Retina (tissue), 1 donor: ENCODE measurements around the gene DOCK4.

Experiments
- DNase-seq: peaks from one replicate; pipeline ENCODE4 v3.0.0-alpha.2; 2016

The DOCK4 gene

DNA sequence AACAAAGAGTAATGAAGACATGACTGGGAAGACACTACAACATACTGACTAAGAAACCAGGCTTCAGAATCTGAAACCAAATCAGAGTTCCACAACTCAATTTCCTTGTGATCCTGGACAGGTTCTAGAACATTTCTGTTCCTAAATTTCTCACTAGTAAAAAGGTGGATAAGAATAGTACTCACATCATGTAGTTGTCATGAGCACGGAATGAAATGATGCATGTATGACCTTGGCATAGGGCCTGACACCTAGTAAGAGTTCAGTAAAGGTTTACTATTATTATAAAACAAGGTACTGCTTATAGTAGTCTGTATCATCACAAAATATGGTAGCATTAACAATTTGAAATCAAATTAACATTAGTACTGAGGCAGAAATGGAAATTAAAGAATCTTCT, 19.9 kb downstream of the DOCK4 start:
- DNase-seq, result no peak

GRCh38 chr7:112185005-112185834, 21.0 kb downstream of the DOCK4 start:
- DNase-seq, result no peak

DNA sequence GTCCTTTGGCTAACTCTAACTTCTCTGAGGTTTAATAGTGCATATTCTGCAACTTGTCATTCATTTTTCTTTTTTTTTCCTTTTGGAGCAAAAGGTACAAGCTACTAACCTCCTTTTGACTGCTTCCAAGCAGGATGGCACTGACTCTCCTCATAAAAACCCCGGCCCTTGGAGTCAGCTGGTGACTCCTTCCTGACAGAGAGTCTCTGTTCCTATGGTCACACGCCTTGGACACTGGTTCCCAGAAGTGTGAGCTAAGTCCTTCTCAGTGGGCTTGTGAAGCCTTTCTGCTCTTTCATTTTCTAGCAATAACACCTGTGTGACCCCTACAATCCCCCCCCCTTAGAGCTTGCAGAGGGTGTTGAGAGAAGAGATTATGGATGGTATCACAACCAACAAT, 21.7 kb downstream of the DOCK4 start:
- DNase-seq, result no peak

- DNase-seq, result no peak
These were observed 22.9 kb downstream of the DOCK4 start for GRCh38 chr7:112183266-112183665.

- peak; percentile 32 for DNase-seq
These were observed 23.4 kb downstream of the DOCK4 start for GRCh38 chr7:112182749-112183148.

GRCh38 chr7:112180223-112180622, 26.0 kb downstream of the DOCK4 start:
- DNase-seq, result no peak

DNA sequence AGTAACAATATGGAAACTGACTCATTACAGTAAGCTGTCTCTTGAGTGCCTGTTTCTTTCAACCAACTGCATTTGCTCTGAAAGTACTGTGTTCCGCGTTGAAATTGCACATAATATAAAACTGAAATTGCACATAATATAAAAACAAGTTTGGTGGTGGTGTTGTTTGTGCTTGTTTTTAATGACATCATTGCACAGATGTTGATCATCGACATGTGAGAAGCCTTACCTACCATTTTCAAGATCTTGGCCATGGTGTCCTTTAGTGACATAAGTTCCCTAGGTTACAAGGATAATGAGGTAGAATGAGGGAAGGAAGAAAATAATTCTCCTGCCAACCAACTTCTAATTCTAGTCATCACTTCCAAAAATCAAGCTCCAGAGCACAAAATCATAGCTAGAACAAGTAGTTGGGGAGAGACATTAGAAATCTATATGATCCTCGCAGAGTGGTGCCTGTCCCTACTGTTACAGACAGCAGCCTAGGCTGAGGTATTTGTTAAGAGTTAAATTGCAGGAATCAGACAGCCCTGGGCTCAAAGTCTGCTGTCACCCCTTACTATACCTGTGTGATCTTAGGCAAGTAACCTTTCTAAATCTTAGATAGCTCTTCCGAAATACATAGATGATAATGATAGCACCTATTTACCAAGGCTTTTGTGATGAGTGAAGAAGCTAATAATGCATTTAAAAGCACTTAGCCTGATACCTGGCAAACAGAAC, 29.3 kb downstream of the DOCK4 start:
- no peak for DNase-seq

- no peak for DNase-seq
These were observed 30.0 kb downstream of the DOCK4 start for GRCh38 chr7:112176241-112176640.

- DNase-seq, result no peak
These were observed 32.0 kb downstream of the DOCK4 start for GRCh38 chr7:112174192-112174591.

DNA sequence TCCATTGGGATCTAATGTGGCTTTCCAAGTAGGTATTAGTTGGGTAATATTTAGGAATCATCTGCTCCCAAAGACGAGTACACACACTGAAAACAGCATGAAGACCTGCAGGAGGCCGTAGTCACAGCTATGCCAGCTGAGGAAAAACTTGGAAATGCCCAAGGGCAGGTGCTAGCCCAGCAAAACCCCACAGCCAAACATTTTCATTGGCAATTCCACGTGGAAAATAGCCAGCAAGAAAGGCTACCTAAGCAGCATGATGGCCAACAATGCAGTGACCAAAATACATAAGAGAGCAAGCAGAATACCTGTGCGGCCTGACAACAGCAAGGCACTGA, 32.7 kb downstream of the DOCK4 start:
- DNase-seq, result no peak

GRCh38 chr7:112172870-112173567, 33.2 kb downstream of the DOCK4 start:
- DNase-seq, result peak; percentile 42

- no peak for DNase-seq
These were observed 34.5 kb downstream of the DOCK4 start for GRCh38 chr7:112171673-112172072.

- no peak for DNase-seq
These were observed 37.3 kb downstream of the DOCK4 start for GRCh38 chr7:112168915-112169314.

- DNase-seq, result no peak
These were observed 39.1 kb downstream of the DOCK4 start for GRCh38 chr7:112167147-112167546.

- no peak for DNase-seq
These were observed 43.3 kb downstream of the DOCK4 start for GRCh38 chr7:112162784-112163506.

- DNase-seq, result peak; percentile 69
These were observed 43.9 kb downstream of the DOCK4 start for GRCh38 chr7:112162142-112162766.

- no peak for DNase-seq
These were observed 44.7 kb downstream of the DOCK4 start for GRCh38 chr7:112161253-112162141.

DNA sequence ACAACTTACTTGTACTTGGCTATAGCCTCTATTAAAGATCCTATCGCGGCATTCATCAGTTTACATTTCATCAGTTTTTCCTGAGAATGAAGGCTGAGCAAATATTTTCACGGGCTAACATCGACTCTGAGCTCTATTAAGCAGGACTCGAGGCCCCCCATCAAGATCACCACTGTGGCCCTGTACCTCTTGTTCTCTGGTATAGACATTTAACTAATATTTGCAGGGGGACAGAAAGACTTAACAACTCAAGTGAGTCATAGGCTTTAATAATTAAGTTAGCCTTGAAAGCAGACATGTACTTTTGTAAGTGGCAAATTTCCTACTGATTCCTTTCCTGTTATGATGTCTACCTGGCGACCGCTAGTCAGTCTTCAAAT, 45.4 kb downstream of the DOCK4 start:
- no peak for DNase-seq

DNA sequence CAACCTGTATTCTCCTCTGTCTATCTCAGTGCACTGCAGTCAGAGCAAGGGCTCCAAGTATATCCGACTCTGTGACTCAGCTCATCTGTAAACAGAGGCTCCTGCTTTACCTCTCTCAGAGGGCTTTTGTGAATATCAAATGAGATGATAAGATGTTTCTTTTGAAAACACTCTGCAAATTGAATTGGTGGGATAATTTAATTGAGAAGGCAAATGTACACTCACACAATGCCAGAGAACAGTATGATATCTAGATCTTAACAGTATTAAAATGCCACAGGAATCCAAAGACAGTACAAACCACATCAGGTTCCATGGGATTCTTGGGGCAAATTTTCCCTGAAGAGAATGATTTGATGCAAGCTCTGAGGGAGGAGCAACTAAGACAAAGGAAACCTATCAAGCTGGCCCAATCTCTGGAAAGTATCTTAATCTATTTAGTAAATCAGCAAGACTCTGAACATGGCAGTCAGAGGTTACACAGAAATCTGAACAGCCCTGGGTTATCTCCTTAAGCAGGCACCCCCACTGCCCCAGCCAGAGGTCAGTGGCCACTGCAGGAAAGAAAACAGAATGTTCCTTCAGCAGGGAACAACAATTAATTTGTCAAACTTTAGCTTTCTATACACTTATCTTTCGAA, 45.9 kb downstream of the DOCK4 start:
- DNase-seq, result no peak

GRCh38 chr7:112159351-112159750, 46.8 kb downstream of the DOCK4 start:
- no peak for DNase-seq

- DNase-seq, result no peak
These were observed 49.1 kb downstream of the DOCK4 start for GRCh38 chr7:112157072-112157471.
